GM13977 (cell line): ENCODE measurements around the gene TEX14.

Experiments
- DNase-seq: peaks from one replicate; pipeline ENCODE4 v3.0.0; 2012; ENCODE audit warnings: low spot score
- in situ Hi-C: fragments of 300-500 bp; cut with MboI; formaldehyde crosslinking; loops from one replicate; pipeline ENCODE4 v1.12.0; 2022; ENCODE audit warnings: low sequenced_read_pairs, low pct_unique_long_range_greater_than_20kb, mixed read lengths, inconsistent platforms; ENCODE audit not compliant: unreplicated experiment
- TF ChIP-seq, protein P1 (sequence below): IDR thresholded peaks from 2 replicates; pipeline ENCODE4 v1.5.1; 2012; ENCODE audit warnings: mild to moderate bottlenecking, control low read depth; ENCODE audit not compliant: insufficient read depth; ENCODE audit errors: extremely low read depth, missing control alignments

Gene TEX14

GRCh38 chr17:58595194-58595792, 96.6 kb downstream of the TEX14 start:
- no peak for DNase-seq
- in situ Hi-C loops: loop anchor here (25.0 kb wide), 1 partner anchor 417 kb away; no protein-coding TSS in a partner anchor
- TF ChIP-seq, protein P1, sequence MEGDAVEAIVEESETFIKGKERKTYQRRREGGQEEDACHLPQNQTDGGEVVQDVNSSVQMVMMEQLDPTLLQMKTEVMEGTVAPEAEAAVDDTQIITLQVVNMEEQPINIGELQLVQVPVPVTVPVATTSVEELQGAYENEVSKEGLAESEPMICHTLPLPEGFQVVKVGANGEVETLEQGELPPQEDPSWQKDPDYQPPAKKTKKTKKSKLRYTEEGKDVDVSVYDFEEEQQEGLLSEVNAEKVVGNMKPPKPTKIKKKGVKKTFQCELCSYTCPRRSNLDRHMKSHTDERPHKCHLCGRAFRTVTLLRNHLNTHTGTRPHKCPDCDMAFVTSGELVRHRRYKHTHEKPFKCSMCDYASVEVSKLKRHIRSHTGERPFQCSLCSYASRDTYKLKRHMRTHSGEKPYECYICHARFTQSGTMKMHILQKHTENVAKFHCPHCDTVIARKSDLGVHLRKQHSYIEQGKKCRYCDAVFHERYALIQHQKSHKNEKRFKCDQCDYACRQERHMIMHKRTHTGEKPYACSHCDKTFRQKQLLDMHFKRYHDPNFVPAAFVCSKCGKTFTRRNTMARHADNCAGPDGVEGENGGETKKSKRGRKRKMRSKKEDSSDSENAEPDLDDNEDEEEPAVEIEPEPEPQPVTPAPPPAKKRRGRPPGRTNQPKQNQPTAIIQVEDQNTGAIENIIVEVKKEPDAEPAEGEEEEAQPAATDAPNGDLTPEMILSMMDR: peak; percentile 41

GRCh38 chr17:58593123-58593522, 98.7 kb downstream of the TEX14 start:
- in situ Hi-C loops: loop anchor here (25.0 kb wide), 1 partner anchor 419 kb away; no protein-coding TSS in a partner anchor
- DNase-seq: no peak
- TF ChIP-seq, protein P1: no peak

DNA sequence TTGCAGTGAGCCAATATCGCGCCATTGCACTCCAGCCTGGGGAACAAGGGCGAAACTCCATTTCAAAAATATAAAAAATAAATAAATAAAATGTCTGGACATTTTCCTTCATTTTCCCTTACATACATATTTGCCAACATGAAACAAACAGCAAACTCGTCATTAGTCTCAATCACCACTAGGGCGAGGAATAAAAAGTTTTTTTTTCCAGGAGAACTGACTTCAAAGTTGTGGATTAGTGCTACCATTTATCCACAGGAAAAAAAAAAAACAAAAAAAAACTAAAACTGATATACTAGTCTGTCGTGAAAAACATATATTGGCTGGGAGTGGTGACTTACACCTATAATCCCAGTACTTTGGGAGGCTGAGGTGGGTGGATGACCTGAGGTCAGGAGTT, 100.4 kb downstream of the TEX14 start:
- DNase-seq: no peak
- in situ Hi-C loops: loop anchor here (25.0 kb wide), 1 partner anchor 421 kb away; no protein-coding TSS in a partner anchor

GRCh38 chr17:58590377-58590776, 101.5 kb downstream of the TEX14 start:
- DNase-seq: no peak
- in situ Hi-C loops: loop anchor here (25.0 kb wide), 1 partner anchor 422 kb away; no protein-coding TSS in a partner anchor
- TF ChIP-seq, protein P1: no peak

More for the DNA sequence above, 100.4 kb downstream of the TEX14 start:
- TF ChIP-seq, protein P1: no peak

- TF ChIP-seq, protein P1: peak; percentile 92
- in situ Hi-C loops: loop anchor here (25.0 kb wide), 1 partner anchor 425 kb away; no protein-coding TSS in a partner anchor
- peak; percentile 66 for DNase-seq
Observed at GRCh38 chr17:58587713-58588117, 104.1 kb downstream of the TEX14 start.

GRCh38 chr17:58586009-58586644, 105.7 kb downstream of the TEX14 start:
- TF ChIP-seq, protein P1: no peak
- in situ Hi-C loops: loop anchor here (25.0 kb wide), 1 partner anchor 426 kb away; no protein-coding TSS in a partner anchor
- no peak for DNase-seq
